GM19395 (cell line): ENCODE data around the gene CRTAC1.
"Not testable (repeated sequence)": the region's sequence is repeated elsewhere in the genome, so short reads cannot be mapped to it uniquely, and the experiment has no call there.

ENCODE experiments used
- ATAC-seq: cut with Tn5 transposase; IDR thresholded peaks from one replicate; pipeline ENCODE4 v1.9.1; 2021; ENCODE audit warnings: mild to moderate bottlenecking, moderate library complexity; ENCODE audit not compliant: unreplicated experiment

Gene CRTAC1

DNA sequence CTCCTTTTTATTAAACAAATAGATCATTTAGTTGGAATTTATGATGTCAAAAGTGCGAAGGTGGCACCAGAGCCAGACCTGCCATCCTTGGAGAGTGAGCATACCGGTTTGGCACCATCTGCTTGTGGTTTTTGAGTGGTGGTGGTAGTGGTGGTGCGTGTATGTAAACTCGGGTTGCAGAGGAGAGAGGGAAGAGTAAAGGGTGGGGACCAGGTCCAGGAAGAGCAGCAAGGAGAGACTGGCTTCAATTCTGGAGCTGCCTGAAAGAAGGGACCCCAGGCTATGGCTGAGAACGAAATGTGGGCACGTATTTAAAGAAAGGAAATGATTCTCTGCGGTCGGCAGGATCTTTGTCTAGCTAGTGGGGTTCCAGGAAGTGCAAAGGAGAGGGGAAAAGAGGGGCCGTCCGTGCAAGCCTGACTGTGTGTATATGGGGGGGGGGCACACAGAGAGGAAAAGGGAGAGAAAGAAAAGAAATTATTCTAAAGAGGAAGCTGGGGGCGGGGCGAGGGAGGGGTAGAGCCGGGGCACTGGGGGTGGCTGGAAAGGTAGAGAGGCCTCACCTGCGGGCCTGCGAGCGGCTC lies 181.2 kb downstream of the CRTAC1 start:
- ATAC-seq: no peak

DNA sequence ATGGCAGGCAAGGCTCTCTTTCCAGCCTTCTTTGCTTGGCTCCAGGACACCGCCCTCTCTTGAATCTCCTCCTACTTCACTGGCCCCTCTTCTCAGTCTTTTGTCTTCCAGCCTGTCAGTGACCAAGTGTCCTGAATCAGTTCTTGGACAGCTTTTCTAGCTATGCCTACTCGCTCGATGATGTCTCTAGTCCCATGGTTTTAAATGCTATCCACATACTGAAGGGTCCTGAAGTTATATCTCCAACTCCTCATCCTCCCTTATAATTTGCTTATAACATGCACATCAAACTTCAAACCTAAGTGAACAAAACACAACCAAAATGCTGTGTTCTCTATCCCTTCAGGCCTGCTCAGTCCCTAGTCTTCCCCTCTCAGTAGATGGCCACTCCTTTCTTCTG lies 185.7 kb downstream of the CRTAC1 start:
- no peak for ATAC-seq

DNA sequence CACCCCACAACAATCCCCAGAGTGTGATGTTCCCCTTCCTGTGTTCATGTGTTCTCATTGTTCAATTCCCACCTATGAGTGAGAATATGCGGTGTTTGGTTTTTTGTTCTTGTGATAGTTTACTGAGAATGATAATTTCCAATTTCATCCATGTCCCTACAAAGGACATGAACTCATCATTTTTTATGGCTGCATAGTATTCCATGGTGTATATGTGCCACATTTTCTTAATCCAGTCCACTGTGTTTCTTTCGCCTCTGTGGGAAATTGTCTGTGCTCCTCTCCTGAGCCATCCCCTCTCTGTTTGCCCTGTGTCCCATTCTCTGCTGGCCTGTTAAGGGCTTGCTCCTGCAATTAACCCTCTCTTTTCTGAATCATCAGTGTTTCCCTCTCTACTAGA lies 186.4 kb downstream of the CRTAC1 start:
- not testable (repeated sequence) for ATAC-seq

DNA sequence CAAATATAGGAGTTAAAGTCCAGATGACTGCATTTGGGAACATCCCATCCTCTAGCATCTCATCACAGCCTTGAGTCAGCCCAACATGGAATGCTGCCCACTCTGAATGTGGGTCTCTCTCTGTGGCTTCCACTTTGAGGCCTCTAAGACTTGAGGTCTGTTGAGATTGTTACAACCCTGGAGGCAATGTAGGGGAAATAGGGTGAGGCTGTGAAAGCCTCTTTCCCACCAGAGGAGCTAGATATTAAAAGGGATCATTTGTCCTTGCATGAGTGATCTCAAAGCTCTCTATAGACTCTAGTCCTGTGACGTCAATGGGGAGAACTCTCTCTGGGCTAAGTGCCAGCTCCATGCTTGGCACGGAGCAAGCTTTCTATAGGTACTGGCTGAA lies 187.1 kb downstream of the CRTAC1 start:
- ATAC-seq: no peak

DNA sequence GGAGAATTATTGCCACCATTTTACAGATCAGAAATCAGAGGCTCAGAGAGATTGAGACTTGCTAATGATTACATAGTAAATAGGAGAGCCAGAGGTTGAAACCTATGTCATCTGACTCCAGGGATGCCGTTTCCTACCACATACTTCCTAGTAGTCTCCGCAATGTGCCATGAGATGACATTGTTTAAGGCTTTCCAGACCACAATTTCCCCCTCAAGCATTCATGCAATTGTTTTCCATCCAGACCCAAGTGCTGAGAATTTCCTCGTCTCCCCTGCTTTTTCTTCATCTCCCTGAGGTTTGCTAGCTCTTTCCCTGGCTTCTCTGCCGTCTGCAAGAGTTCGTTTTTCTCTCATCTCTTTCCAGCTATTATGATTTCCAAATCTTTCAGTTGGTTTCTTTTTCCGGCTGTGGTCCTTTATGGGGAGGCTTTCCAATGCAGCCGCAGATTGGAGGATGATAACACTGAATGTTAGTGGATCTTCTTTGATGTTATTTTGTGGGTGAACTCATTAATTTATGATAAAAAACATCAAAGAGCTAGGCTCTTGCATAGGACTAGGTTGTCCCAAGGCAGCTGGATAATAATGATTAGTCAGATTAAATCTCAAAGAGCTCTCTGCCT lies 187.7 kb downstream of the CRTAC1 start:
- ATAC-seq: no peak

DNA sequence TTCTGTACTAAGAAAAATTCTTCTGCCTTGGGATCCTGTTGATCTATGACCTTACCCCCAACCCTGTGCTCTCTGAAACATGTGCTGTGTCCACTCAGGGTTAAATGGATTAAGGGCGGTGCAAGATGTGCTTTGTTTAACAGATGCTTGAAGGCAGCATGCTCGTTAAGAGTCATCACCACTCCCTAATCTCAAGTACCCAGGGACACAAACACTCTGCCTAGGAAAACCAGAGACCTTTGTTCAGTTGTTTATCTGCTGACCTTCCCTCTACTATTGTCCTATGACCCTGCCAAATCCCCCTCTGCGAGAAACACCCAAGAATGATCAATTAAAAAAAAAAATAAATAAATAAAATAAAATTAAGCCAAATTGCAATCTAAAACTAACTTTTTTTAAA lies 188.3 kb downstream of the CRTAC1 start:
- ATAC-seq: not testable (repeated sequence)

DNA sequence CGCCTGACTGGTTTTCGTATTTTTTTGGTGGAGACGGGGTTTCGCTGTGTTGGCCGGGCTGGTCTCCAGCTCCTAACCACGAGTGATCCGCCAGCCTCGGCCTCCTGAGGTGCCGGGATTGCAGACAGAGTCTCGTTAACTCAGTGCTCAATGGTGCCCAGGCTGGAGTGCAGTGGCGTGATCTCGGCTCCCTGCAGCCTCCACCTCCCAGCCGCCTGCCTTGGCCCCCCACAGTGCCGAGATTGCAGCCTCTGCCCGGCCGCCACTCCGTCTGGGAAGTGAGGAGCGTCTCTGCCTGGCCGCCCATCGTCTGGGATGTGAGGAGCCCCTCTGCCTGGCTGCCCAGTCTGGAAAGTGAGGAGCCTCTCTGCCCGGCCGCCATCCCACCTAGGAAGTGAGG lies 189.3 kb downstream of the CRTAC1 start:
- not testable (repeated sequence) for ATAC-seq

DNA sequence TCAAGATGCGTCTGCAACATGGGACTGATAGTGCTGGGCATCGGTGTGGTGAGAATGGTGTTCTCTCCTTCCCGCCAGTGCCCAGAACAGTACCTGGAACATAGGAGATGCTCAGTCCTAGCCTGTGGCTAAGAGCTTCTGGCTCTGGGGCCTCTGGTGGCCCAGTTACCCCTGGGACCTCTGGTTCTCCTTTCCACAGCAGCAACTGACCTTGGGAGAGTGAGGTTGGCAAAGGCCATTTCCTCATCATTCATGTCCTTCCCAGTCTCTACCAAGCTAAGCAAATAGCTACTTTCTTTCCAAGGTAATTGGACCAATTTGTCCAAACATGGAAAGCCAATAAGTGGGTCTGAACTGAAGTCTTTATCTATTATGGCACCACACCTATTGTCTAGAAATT lies 192.3 kb downstream of the CRTAC1 start:
- no peak for ATAC-seq

DNA sequence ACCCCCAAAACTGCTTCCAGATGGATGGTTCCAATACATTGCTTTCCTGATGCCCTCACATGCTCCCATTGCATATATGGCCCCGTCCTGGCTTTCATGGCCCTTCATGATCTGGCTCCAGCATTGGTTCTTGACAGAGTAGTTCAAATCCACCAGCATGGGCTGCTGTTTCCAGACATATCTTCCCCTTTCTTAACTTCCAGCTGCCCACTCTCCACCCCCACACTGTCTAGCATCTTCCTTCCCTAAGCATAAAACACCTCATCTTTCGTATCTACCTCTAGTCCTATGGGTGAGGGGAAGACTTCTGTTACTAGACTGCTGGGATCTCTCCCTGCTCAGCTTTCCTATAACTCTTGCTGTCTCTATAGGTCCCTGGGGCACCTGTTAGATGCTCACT lies 194.0 kb downstream of the CRTAC1 start:
- no peak for ATAC-seq

DNA sequence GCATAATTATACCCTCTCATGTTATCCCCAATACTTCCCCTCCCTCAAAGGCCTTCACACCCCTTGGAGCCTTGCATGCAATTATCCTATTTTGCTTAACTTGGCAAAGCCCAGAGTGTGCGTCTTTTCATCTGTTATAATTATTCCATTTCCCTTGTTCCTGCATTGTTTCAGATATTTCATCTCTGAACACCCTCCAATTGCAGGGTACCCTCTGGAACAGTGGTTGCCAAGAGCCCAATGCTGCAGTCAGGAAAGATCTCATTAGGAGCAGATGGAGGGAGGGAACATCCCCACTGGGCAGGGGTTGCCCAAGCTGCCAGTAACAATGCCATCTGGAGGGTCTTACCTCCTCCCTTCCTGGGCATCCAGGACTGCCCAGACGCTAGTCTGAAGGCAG lies 199.2 kb downstream of the CRTAC1 start:
- no peak for ATAC-seq

DNA sequence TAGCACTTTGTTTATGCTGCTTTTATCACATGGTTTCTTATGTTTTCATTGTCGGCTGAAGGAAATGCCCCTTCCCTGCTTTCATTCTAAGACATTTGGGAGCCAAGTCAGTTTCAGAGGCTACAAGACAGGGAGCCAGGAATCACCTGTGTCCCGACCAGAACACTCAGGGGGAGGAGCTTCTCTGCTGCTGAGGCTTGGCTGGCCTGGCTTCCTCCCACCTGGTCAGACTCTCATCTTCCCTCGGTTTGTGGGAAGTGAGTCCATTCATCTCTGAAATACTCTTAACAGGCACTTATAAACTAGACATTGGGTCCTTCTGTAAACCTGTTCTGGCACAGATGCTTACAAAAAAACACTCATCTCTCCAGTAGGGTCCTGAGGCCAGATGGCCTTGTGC lies 200.4 kb downstream of the CRTAC1 start:
- ATAC-seq: no peak

DNA sequence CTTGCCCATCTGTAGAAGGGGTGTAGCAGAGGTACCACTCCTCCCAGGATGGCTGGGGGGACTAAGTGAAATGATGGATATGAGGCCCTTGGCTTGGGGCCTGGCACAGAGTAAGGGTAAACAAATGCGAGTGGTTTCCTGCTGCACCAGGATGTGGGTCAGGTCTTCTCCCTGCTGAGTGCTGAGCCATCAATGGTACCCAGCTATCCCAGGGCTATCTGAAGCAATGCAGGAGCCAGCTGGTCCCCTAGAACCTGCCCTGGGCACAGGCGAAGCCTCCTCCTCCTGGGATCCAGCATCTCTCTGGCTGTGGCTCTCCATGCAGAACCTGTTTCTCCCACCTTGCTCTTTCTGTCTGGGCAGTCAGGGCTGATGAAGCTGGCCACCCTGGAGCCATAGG lies 201.7 kb downstream of the CRTAC1 start:
- ATAC-seq: no peak

DNA sequence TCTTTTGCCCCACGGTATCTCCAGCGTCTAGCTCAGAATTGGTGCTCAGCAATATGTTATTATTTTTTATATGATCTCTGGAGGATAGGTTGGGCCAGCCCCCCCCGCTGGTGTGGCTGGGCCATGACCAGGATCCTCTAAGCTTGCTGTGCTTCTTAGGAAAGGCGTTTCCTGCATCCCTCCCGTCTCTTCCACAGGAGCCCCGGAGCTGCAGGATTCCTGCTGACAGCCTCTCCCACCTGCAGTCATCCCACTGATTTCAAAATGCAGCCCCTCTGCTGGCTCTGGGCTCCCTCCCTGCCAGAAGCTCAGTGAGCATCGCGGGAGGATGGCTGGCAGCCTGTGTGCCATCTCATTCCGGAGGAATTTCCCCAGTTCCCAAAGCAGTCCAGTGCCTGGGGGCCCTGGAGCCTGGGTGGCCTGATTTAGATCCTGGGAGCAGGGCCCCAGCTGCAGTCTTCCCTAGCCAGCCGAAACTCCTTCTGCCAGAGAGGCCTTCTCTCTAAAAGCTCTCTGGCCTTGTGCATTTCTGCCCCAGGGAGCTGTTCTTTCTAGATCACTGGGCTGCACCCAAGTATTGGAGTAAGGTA lies 202.6 kb downstream of the CRTAC1 start:
- ATAC-seq: no peak

DNA sequence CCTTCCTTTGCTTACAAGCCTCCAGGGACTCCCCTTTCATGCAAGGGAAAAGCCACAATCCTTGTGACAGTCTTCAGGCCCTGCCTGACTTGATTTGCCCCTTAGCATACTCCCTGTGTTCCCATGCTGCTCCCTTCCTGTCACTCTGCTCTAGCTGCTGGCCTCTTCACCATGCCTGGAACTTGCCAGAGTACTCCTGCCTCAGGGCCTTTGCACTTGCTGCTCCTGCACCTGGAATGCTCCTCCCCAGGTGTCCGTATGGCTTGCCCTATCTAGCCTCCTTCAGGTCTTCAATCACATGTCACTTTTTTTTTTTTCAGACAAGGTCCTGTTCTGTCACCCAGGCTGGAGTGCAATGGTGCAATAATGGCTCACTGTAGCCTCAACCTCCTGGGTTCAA lies 203.5 kb downstream of the CRTAC1 start:
- no peak for ATAC-seq

DNA sequence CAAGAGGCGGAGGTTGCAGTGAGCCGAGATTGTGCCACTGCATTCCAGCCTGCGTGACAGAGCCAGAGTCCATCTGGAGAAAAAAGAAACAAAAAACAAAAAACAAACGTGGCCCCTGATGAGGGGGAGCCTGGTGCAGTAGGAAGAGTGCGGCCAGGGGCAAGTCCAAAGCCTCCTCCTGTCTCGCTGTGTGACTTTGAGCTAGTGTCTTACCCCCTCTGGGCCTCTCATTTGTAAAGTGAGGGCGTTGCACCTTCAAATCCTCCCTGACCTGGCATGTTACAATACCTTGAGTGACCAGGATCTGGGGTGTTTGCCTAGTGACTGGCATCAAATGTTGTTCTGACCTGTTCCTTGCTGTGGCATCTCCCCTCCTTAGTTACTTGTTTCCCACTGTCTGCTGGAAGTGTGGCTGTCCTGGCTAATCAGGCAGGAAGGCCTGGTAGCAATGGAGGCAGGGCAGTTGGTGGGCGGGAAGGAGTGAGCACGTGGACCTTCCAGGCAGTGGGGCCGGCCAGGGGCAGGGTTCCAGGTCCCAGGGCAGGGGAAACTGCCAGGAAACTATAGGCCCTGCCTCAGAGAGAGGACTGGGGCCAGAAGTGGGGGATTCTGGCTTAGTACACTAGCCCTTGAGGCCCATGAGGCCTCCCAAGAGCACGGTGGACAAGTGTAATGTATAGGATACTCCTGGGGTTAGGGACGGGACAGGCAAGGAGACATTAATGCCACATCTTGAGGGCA lies 205.2 kb downstream of the CRTAC1 start:
- no peak for ATAC-seq

DNA sequence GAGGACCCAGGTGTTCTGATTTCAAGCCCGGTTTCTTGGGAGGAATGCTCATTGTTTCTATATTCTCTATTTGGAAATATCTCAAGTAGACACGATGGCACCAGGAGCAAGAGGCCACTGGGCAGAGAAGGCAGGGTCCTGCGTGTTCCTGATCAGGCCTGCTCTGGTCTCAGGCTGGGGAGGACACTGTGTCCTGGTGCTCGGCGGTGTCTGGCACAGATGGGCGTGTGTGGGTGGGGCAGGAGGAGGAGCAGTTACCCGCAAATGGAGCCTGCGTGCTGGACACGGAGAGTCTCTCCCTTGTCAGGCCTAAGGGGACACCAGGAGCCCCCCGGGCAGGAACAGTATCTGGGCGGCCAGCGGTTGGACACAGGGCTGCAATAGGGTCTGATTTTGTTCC lies 206.7 kb downstream of the CRTAC1 start:
- no peak for ATAC-seq

DNA sequence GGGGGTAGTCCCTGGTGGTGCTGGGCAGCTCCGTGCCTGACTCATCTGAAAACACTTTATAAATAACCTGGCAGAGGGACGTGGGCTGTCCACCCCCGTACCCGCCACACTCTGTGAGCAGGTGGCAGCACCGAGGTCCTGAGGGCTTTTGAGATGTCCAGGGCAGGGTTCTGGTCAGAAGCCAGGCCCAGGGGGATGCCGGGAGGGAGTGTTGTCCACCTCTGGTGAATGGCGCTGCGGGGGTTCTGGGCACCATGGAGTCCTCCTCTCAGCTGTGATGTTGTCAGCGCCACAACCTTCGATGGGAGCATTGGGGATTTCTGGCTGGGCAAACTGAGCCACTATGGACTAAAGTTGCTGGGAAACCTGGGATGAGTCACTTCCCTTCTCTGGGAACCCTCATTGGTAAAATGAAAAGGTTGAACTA lies 208.1 kb downstream of the CRTAC1 start:
- ATAC-seq: no peak

DNA sequence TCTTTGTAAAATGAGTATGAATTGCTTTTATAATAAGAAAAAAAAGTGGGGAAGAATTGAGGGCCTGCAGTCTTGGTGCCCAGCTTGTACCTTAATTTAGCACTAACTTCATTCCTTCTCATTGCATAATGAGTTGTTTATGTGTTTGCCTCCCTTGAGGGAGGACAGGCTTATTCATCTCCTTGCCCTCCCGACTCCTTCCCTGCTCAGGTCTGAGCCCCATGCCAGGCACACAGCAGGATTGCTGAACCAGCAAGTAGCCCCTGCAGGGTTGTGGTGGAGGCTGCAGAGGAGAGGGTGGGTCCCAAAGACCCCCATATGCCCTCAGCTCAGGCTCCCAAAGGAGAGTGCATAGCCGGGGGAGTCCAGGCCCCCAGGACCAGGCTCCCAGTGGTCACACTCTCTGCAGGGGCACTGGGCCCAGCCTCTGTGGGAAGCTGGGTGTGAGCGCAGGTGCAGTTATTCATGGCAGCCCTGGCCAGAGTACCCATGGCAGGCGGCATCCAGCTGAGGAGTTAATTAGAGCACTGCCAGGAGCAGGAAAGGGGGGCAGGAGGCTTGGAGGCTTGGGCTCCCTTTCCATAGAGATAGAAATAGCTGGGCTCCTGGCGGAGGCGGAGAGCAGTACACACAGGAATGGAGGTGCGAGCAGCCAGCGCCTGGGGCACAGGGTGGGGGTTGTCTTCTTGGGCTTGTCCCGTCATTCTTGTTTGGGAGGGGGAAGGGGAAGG lies 208.9 kb downstream of the CRTAC1 start:
- no peak for ATAC-seq

DNA sequence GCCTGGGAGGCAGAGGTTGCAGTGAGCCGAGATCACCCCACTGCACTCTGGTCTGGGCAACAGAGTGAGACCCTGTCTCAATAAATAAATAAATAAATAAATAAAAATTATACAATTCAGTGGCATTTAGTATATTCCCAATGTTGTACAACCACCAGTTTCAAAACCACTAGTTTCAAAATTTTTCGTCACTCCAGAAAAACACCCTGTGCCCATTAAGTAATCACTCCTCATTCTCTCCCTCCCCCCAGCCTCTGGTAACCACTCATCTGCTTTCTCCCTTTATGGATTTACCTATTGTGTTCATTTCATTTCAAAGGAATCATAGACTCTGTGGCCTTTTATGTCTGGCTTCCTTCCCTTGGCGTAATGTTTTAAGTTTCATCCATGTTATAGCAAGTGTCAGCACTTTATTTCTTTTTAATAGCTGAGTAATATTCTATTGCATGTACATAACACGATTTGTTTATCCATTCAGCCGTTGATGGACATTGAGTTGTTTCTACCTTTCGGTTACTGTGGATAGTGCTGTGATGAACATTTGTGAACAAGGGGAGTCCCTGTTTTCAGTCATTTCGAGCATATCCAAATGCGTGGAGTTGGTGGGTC lies 210.2 kb downstream of the CRTAC1 start:
- no peak for ATAC-seq

DNA sequence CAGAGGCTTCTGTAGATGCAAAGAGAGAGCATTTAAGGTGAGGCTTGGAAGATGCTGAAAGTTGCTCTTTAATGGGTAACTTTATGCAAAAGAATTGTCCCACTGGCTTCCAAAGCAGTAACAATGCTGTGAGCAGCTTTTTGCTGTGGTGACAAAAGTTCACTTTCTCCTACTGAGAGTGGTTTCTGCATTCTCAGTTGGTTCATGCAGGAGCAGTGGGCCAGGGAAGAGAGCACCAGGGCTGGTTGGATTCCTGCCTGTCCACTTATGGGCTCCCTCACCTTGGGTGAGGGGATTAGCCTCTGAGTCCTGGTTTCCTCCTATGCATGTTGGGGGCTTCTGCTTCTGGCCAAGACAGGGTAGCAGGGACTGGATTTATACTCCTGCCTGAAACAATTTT lies 211.8 kb downstream of the CRTAC1 start:
- no peak for ATAC-seq

DNA sequence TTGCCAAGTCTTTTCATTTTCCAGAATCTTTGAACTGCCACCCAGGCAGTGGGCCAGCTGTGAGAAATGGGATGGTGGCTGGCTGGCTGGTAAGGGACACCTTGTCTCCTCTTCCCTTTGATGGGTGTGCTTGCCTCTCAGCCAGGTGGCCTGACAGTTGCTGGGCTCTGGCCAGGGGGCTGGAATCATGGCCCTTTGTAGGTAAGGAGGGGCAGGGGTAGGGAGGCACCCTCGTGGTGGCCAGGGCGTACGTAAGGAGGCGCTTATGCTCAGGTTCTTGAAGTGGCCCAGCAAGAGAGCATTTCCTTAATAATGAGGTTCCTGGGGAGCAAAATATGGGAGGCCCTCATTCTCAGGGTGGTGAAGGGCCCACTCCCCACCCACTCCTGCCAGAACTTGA lies 213.8 kb downstream of the CRTAC1 start:
- ATAC-seq: no peak
